Measurements from ENCODE around the gene PDGFB. TPM values are rescaled to one million over a fixed set of nuclear protein-coding genes. Genes with fewer than 3 reads are reported as not detected.

PDGFB gene
- total and polyA plus RNA-seq, 8 donors, result 1.2 to 58.5 (median 3.9) TPM

DNA sequence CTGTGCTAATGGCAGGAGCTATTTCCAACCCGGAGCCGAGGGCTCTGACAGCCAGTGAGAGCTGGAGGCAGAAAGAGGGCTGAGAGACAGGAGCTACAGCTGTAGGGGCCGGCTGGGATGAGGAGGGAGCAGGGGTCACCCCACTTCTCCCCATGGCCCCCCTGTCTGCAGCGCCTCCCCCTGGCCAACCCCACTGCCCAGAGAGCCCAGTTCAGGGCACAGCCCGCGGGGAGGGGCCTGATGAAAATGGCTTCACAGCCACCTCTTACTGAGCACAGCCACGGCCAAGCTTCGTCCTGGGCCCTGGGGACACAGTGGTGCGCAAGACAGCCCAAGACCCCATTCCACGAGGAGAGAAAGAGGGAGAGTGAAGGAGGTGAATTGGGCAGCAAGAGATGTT lies 46.7 kb upstream of the PDGFB start:
- TF ChIP-seq POLR2A (IDR thresholded peaks at IDR 0.05) (no peak), EP300 (IDR thresholded peaks at IDR 0.05) (no peak), POLR2AphosphoS5 (IDR thresholded peaks at IDR 0.05) (no peak)
- TF ChIP-seq, protein P1, sequence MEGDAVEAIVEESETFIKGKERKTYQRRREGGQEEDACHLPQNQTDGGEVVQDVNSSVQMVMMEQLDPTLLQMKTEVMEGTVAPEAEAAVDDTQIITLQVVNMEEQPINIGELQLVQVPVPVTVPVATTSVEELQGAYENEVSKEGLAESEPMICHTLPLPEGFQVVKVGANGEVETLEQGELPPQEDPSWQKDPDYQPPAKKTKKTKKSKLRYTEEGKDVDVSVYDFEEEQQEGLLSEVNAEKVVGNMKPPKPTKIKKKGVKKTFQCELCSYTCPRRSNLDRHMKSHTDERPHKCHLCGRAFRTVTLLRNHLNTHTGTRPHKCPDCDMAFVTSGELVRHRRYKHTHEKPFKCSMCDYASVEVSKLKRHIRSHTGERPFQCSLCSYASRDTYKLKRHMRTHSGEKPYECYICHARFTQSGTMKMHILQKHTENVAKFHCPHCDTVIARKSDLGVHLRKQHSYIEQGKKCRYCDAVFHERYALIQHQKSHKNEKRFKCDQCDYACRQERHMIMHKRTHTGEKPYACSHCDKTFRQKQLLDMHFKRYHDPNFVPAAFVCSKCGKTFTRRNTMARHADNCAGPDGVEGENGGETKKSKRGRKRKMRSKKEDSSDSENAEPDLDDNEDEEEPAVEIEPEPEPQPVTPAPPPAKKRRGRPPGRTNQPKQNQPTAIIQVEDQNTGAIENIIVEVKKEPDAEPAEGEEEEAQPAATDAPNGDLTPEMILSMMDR (IDR thresholded peaks at IDR 0.05), result no peak
- no peak for DNase-seq
- no peaks in the 10 kb centered on the region for H3K9me3 ChIP-seq
- intact Hi-C loops (cut with DNase I; ENCODE audit: low total_unique reads), result no loop called here
- H3K4me3 ChIP-seq, result no peak overlapping the region
- WGBS, 5 donors, result 87 to 96% (median 94%) methylated on average over 8 to 10 of the region's 10 CpGs
- H3K27ac ChIP-seq, result peak overlapping the region in 4 of 5 donors; percentile 70 to 86 (median 82)
- H3K27me3 ChIP-seq, result no peaks in the 10 kb centered on the region
- H3K36me3 ChIP-seq, result no peaks in the 10 kb centered on the region
- peaks cover 28 to 49% (median 39%) of the 10 kb centered on the region in 4 donors for H3K4me1 ChIP-seq

- peak overlapping the region in 3 of 5 donors; percentile 70 to 86 (median 85) for H3K27ac ChIP-seq
- intact Hi-C loops (cut with DNase I; ENCODE audit: low total_unique reads), result no loop called here
- H3K36me3 ChIP-seq, result no peaks in the 10 kb centered on the region
- WGBS, 5 donors, result 26 to 33% (median 30%) methylated on average over 7 to 17 of the region's 17 CpGs
- H3K4me1 ChIP-seq, result peaks cover 25 to 44% (median 37%) of the 10 kb centered on the region in 4 donors
- no peak overlapping the region for H3K4me3 ChIP-seq
- H3K27me3 ChIP-seq, result no peaks in the 10 kb centered on the region
- TF ChIP-seq POLR2A (IDR thresholded peaks at IDR 0.05) (no peak), EP300 (IDR thresholded peaks at IDR 0.05) (no peak), POLR2AphosphoS5 (IDR thresholded peaks at IDR 0.05) (no peak)
- TF ChIP-seq, protein P1 (IDR thresholded peaks at IDR 0.05), result no peak
- DNase-seq, result peak; percentile 63 to 75
- no peaks in the 10 kb centered on the region for H3K9me3 ChIP-seq
Observed at GRCh38 chr22:39290724-39291161, 46.0 kb upstream of the PDGFB start.

GRCh38 chr22:39289975-39290720 lies 45.4 kb upstream of the PDGFB start:
- WGBS, 5 donors, result 81 to 89% (median 85%) methylated on average over 13 to 16 of the region's 16 CpGs
- H3K27ac ChIP-seq, result peak overlapping the region in 3 of 5 donors; percentile 70 to 86 (median 85)

DNA sequence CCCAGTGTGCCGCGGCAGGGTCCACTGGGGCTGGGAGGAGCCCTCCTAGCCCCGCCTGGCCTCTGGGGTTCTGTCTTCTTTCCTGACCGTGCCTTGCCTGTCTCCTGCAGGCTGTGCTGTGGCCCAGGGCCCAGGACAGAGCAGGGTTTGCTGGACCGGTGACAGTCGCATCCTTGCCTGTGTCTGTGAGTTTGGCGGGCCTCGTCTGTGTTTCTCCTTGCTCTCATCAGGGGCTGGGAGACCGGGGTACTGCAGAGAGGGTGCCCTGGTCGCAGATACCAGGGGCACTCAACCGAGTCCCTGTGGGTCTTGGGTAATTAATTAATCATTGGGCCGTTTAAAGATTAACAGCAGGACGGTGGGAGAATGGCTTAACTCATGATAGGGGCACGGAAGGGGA lies 44.8 kb upstream of the PDGFB start:
- Histone ChIP-seq H3K27ac (no peak overlapping the region), H3K4me1 (peaks cover 25 to 44% (median 37%) of the 10 kb centered on the region in 4 donors), H3K9me3 (peaks cover 0 to 8% (median 7%) of the 10 kb centered on the region in 4 donors), H3K4me3 (no peak overlapping the region), H3K36me3 (no peaks in the 10 kb centered on the region), H3K27me3 (no peaks in the 10 kb centered on the region)
- no peak for DNase-seq
- WGBS, 5 donors, result 69 to 78% (median 73%) methylated on average over 13 to 14 of the region's 14 CpGs
- TF ChIP-seq, protein P1 (IDR thresholded peaks at IDR 0.05), result no peak
- TF ChIP-seq EP300 (IDR thresholded peaks at IDR 0.05) (no peak), POLR2A (IDR thresholded peaks at IDR 0.05) (no peak), POLR2AphosphoS5 (IDR thresholded peaks at IDR 0.05) (no peak)
- intact Hi-C loops (cut with DNase I; ENCODE audit: low total_unique reads), result no loop called here

More at GRCh38 chr22:39289975-39290720, 45.4 kb upstream of the PDGFB start:
- TF ChIP-seq, protein P1 (IDR thresholded peaks at IDR 0.05), result no peak
- TF ChIP-seq EP300 (IDR thresholded peaks at IDR 0.05) (no peak), POLR2AphosphoS5 (IDR thresholded peaks at IDR 0.05) (no peak), POLR2A (IDR thresholded peaks at IDR 0.05) (no peak)
- Histone ChIP-seq H3K4me1 (peaks cover 25 to 44% (median 37%) of the 10 kb centered on the region in 4 donors), H3K36me3 (no peaks in the 10 kb centered on the region), H3K27me3 (no peaks in the 10 kb centered on the region), H3K4me3 (no peak overlapping the region), H3K9me3 (peaks cover 0 to 2% (median 2%) of the 10 kb centered on the region in 4 donors)
- no peak for DNase-seq
- intact Hi-C loops (cut with DNase I; ENCODE audit: low total_unique reads), result no loop called here
